22Rv1 (cell line): Measurements from ENCODE around the gene JAKMIP2.

Experiments
- H3K27ac ChIP-seq: fragments of 450-650 bp; 2 replicates; pipeline ENCODE4 v1.5.1; 2017
- CTCF ChIP-seq: fragments of 450-650 bp; IDR thresholded peaks from 2 replicates; pipeline ENCODE4 v1.5.1; 2017; ENCODE audit warnings: mild to moderate bottlenecking
- ZFX ChIP-seq: fragments of 450-650 bp; IDR thresholded peaks from 2 replicates; pipeline ENCODE4 v1.6.1; 2017; ENCODE audit warnings: antibody characterized with exemption, borderline replicate concordance

Gene JAKMIP2

DNA sequence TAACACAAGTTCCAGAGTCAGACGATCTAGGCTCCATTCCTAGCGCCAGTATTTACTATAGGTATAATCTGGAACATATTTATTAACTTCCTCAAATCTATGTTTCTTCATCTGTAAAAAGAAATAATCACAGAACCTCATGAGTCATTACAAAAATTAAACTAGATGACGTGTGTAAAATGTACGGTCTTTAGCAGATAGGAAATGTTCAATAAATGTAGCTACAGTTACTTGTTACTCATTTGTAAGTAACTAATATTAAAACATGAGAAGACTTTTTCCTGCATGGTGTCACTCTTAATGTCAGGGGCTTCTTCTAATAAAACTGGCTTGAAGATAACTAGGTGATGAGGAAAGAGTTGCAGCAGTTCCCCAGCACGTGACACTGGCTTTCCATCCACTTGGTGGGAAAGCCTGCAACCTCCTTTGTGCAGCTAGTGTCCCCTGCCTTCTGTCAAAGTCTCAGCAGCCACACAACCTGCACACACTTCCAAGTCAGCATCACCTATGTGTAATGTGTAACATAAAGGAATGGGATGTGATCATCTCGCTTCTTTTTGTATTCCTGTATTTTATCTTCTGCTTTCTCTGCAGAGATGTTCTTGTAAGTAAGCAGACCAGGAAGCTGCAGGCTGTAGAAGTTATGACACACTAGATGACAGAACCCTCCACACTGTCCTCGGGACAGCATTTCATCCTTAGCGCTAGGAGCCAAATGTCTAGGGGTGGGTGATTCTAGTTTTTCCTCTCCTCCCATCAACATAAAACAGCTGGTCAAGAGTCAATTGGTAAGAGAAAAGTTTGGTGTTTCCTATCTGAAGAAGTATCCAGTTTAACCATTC, 1.8 kb upstream of the JAKMIP2 start:
- TF ChIP-seq CTCF (no peak), ZFX (no peak)
- no peak overlapping the region for H3K27ac ChIP-seq

- no peak overlapping the region; the same call in 1 of the 2 replicates for H3K27ac ChIP-seq
- no peak for TF ChIP-seq ZFX
- TF ChIP-seq CTCF: no peak
Measured at GRCh38 chr5:147780924-147781573, 1.5 kb downstream of the JAKMIP2 start.

DNA sequence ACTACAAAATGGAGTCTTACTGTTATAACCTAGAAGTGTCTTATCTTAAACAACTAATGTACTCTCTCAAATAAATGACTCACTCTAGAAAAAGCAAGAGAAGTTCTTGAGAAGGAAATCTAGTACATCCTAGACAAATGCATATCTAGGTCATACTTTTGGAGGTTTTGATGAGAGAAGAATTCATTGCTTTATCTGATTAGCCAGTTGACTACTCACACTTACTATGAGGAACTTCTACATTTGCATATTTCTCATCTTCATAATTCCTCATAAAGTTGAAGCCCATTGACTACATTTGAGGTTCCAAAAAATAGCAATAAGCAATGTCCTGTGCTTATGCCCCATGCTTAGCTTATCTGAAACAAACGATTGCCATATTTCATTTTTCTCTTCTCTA, 2.8 kb downstream of the JAKMIP2 start:
- no peak overlapping the region for H3K27ac ChIP-seq
- TF ChIP-seq ZFX (no peak), CTCF (no peak)

DNA sequence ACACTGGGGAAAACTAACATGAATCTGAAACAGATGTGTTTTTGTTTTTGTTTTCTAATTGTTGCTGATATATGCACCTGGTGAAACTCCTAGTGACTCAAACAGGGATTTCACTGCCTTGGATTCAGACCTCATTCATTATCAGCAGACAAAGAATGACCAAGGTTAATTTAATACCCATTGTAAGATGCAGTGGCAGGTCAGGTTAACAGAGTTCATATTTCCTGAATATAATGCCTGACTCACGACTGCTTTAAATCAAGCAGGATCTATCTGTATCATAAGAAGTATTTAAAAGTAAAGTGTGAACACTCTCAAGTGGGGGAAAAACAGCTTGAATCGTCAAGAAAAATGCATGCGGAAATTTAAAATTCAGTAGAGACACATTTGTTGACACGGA, 5.5 kb downstream of the JAKMIP2 start:
- TF ChIP-seq CTCF (no peak), ZFX (no peak)
- H3K27ac ChIP-seq: no peak overlapping the region

GRCh38 chr5:147773587-147773986, 8.9 kb downstream of the JAKMIP2 start:
- H3K27ac ChIP-seq: no peak overlapping the region
- TF ChIP-seq ZFX (no peak), CTCF (no peak)

- no peak overlapping the region for H3K27ac ChIP-seq
- no peak for TF ChIP-seq ZFX
- TF ChIP-seq CTCF: no peak
Measured at GRCh38 chr5:147773139-147773538, 9.4 kb downstream of the JAKMIP2 start.

DNA sequence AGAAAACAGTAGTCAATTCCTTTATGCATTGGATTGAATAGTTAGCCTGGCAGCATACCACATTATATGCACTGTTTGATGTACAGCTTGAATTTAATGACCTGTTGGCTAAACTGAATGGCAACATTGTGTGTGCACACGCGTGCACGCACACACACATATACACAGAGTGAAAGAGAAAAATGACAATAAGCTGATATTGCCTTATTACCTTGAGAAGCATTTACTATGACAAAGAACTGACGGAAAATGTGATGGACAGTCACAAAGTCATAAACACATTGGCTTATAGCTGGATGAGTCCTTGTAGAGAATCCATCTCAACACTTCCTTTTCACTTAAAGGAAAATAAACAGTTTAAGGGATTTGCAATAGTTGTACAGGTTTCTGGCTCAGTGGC, 15.5 kb downstream of the JAKMIP2 start:
- TF ChIP-seq CTCF: no peak
- TF ChIP-seq ZFX: no peak

More for the DNA sequence above, 15.5 kb downstream of the JAKMIP2 start:
- no peak overlapping the region for H3K27ac ChIP-seq
